GM18519 (cell line): ENCODE measurements around the gene OR10P1.
"Not testable (repeated sequence)": the region's sequence is repeated elsewhere in the genome, so short reads cannot be mapped to it uniquely, and the experiment has no call there.

Experiments used
- ATAC-seq: cut with Tn5 transposase; IDR thresholded peaks from one replicate; pipeline ENCODE4 v1.9.1; 2021; ENCODE audit warnings: mild to moderate bottlenecking, moderate library complexity; ENCODE audit not compliant: unreplicated experiment, low FRiP score

Gene OR10P1

DNA sequence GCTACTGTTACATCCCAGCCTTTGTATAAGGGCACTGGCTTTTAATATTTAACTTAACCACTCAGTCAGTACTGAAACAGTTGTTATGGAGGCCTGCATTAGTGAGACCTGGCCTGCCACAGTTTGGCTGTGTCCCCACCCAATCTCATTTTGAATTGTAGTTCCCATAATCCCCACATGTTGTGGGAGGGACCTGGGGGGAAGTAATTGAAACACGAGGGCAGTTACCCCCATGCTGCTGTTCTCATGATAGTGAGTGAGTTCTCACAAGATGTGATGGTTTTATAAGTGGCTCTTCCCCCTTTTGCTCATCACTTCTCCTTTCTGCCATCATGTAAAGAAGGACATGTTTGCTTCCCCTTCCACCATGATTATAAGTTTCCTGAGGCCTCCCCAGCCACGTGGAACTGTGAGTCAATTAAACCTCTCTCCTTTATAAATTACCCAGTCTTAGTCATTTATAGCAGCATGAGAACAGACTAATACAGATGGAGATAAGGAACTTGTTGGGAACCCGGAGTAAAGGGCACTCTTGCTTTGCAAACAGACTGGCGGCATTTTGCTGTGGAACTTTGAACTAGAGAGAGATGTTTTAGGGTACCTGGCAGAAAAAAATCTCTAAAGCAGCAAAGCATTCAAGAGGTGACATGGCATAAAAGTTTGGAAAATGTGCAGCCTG lies 14.1 kb downstream of the OR10P1 start:
- ATAC-seq = not testable (repeated sequence)

DNA sequence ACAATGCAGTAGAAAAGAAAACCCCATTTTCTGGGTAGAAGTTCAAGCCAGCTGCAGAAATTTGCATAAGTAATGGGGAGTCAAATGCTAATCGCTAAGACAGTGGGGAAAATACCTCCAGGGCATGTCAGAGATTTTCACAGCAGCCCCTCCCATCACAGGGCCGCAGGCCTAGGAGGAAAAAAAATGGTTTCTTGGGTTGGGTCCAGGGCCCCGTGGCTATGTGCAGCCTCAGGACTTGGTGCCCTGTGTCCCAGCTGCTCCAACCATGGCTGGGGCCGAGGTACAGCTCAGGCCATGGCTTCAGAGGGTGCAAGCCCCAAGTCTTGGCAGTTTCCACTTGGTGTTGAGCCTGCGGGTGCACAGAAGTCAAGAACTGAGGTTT lies 14.6 kb downstream of the OR10P1 start:
- no peak for ATAC-seq

- ATAC-seq = no peak
These were observed 15.7 kb downstream of the OR10P1 start for GRCh38 chr12:55652352-55652751.

GRCh38 chr12:55653031-55653430 lies 16.3 kb downstream of the OR10P1 start:
- no peak for ATAC-seq

GRCh38 chr12:55654511-55655214 lies 18.0 kb downstream of the OR10P1 start:
- no peak for ATAC-seq

DNA sequence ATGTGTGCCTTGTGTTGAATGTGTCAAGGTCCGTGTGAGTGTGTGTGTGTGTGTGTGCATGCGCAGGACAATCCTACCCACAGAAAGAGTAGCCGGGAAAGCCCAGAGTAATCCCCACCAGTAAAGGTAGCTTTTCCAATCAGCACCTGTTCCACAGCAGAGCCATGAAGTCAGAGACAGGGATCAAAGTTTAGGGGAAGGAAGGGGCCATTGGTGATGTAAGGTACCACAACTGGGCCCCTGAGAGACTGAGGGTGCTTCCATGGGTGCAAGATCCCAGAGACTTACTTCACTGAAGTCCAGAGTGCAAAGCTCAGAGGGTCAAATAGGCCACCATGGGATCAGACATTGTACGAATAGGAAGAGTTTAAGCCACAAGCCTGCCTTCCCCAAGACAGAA lies 20.5 kb downstream of the OR10P1 start:
- no peak for ATAC-seq

- ATAC-seq = no peak
These were observed 21.5 kb downstream of the OR10P1 start for GRCh38 chr12:55658212-55658611.

GRCh38 chr12:55658635-55659391 lies 22.1 kb downstream of the OR10P1 start:
- ATAC-seq = no peak

DNA sequence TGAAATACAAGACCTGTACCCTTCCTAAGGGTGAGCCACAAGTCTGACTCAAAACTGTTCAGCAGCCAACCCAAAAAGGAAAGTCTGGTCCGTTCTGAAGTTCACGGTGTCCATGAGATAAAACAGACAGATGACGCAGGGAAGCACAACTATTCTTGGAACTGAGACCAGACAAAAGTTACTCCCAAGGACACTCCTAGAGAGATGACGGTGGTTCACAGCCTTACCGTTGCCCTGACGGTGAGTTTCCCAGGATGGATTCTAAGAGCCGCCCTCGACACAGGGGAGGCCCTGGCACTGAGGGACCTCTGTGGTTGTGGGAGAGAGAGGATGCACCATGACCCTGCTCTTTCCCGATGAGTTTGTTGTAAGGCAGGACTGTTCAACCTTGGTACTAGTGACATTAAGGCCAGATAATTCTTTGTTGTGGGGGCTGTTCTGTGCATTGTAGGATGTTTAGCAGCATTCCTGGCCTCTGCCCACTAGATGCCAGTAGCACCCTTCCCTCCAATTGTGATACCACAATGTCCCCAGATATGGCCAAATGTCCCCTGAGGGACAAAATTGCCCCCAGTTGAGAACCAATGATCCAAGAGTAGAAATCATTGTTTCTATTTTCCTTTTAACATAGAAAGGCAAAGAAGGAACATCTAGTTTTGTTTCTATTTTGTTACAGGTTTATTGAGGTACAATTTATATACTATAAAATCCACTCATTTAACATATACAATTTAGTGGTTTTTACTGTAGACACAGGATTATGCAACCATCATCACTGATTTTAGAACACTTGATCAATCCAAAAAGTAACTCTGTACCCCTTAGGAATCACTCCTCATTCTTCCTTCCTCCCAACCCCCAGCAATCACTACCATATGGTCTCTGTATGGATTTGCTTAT lies 23.0 kb downstream of the OR10P1 start:
- no peak for ATAC-seq

DNA sequence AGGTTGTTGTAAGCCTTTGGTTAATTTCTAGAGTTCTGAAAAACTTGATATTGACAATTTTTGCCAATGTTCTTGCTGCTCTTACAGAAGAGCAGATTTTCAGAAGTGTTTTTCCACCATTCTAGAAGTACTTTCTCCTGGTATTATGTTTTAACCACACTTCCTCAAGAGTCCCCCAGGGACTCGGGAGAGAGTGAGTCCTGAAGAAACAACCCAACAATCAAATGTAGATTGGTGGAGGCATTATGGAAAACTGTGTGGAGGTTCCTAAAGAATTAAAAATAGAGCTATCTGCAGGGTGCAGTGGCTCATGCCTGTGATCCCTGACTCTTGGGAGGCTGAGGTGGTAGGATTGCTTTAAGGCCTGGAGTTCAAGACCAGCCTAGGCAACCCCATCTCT lies 26.7 kb downstream of the OR10P1 start:
- no peak for ATAC-seq

GRCh38 chr12:55664826-55665225 lies 28.1 kb downstream of the OR10P1 start:
- ATAC-seq = no peak

DNA sequence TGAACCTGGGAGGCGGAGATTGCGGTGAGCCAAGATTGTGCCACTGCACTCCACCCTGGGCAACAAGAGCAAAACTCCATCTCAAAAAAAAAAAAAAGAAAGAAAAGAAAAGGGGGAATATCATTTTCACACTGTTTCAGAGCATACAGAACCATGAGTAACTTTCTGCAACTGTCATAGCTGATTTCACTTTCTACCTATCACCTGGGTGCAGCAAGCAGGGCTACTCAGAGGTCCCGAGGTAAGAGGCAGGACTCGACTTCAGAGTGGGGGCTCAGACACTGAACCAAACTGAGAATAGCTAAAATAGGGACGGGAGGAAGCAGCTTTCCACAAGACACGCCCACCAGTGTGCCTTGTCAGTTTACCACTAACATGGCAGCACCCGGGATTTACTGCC lies 29.8 kb downstream of the OR10P1 start:
- ATAC-seq = no peak

GRCh38 chr12:55670276-55670675 lies 33.6 kb downstream of the OR10P1 start:
- ATAC-seq = no peak

DNA sequence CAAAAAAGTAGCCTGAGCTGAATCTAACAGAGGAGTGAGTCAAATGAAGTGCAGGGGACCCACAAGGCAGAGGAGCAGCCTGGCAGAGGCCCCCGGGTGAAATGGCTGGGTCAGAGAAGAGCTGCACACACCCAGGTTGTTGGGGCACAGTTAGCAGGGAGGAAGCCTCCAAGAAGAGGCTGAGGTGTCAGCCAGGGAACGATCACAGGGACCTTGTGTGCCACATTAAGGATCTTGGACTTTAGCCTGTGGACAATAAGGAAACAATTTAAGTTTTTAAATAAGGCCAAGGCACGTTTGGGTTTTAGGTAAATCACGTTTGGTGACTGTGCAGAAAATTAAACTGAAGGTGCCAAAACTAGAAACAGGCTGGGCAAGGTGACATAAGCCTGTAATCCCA lies 35.1 kb downstream of the OR10P1 start:
- no peak for ATAC-seq

DNA sequence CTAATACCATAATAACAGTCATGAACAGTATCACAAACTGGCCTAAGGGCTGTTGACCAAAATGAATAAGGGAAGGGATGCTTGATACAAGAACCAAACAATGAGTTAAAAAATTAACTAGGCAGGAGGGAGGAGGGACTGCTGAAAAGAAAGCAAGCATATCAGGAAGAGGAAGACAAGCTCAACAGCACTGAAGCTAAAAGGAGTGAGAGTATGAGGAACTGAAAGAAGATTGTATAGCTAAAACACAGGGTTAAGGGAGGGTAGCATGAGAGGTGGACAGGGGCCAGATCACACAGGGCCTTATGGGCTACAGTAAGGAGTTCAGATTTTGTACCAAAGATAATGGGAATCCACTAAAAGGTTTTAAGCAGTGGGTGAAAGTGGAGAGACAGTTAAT lies 36.9 kb downstream of the OR10P1 start:
- peak; percentile 98 for ATAC-seq

- ATAC-seq = no peak
These were observed 39.0 kb downstream of the OR10P1 start for GRCh38 chr12:55675666-55676065.

DNA sequence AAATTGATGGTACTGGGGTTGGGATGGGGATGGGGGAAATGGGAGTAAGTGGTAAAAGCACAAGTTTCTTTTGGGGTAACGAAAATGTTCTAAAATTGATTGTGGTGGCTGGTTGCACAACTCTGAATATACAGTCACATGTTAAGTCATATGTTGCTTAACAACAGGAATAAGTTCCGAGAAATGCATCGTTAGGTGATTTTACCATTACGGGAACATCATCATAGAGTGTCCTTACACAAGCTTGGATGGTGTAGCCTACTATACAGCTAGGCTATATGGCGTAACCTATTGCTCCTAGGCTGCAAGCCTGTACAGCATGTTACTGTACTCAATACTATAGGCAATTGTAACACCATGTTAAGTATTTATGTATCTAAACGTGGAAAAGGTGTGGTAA lies 40.0 kb downstream of the OR10P1 start:
- no peak for ATAC-seq

DNA sequence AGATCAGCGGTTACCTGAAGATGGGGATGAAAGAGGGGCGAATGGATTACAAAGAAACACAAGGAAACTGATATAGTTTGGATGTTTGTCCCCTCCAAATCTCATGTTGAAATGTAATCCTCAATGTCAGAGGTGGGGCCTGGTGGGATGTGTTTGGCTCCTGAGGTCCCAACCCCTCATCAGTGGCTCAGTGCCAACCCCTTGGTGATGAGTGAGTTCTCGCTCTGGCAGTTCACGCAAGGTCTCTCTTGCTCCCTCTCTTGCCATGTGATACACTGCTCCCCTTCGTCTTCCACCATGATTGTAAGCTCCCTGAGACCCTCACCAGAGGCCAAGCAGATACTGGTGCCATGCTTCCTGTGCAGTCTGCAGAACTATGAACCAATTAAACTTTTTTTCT lies 43.0 kb downstream of the OR10P1 start:
- no peak for ATAC-seq

- ATAC-seq = no peak
These were observed 44.7 kb downstream of the OR10P1 start for GRCh38 chr12:55681142-55682077.
